ENCODE measurements around the gene ASB10. TPM values are rescaled to one million over a fixed set of nuclear protein-coding genes. Genes with fewer than 3 reads are reported as not detected.

The ASB10 gene
- total RNA-seq, result not detected in 2 replicates

GRCh38 chr7:151186640-151187408, at the start of gene ASB10:
Gene ASB10 (minus strand): TSS chr7:151187250. CDS start chr7:151187130, 120 bp downstream.

GRCh38 chr7:151232091-151232916, 45.3 kb upstream of the ASB10 start, which contains the start of gene CHPF2:
Gene CHPF2 (plus strand): TSS chr7:151232483. CDS start chr7:151234012, 1,529 bp downstream.

GRCh38 chr7:151226875-151227782, 40.1 kb upstream of the ASB10 start, which contains the start of gene ABCF2:
Gene ABCF2 (minus strand): TSS chr7:151227205. CDS start chr7:151226458, 747 bp downstream.

GRCh38 chr7:151210087-151210854, 23.2 kb upstream of the ASB10 start, which contains the start of gene H2BK1:
Gene H2BK1 (minus strand): TSS chr7:151210488. CDS start chr7:151210318, 170 bp downstream.

GRCh38 chr7:151167197-151167961, 19.7 kb downstream of the ASB10 start, which contains the start of gene GBX1:
Gene GBX1 (minus strand): TSS chr7:151167694. CDS start chr7:151167548, 146 bp downstream.

Other genes starting within 250 kb of the ASB10 start
- 2.7 and 3.8 TPM in 2 replicates for gene KCNH2, start 208.9 kb downstream of the ASB10 start, total RNA-seq
- 2.1 and 6.5 TPM in 2 replicates for gene NOS3, start 196.2 kb downstream of the ASB10 start, total RNA-seq
- 1.6 and 2.1 TPM in 2 replicates for gene ATG9B, start 162.8 kb downstream of the ASB10 start, total RNA-seq
- gene ABCB8, start 158.8 kb downstream of the ASB10 start, total RNA-seq, result 38.6 and 45.9 TPM in 2 replicates
- 0.05 TPM in 1 of 2 replicates, not detected in the other for gene ASIC3, start 138.7 kb downstream of the ASB10 start, total RNA-seq
- 21.5 and 34.1 TPM in 2 replicates for gene CDK5, start 129.4 kb downstream of the ASB10 start, total RNA-seq
- gene SLC4A2, start 127.7 kb downstream of the ASB10 start, total RNA-seq, result 92.3 and 104 TPM in 2 replicates
- 62.7 and 88.8 TPM in 2 replicates for gene FASTK, start 106.4 kb downstream of the ASB10 start, total RNA-seq
- gene TMUB1, start 103.8 kb downstream of the ASB10 start, total RNA-seq, result 20.2 and 25.5 TPM in 2 replicates
- gene AGAP3, start 100.8 kb downstream of the ASB10 start, total RNA-seq, result 44.2 and 84.8 TPM in 2 replicates
- gene GBX1, start 19.6 kb downstream of the ASB10 start, total RNA-seq, result not detected in 2 replicates
- not detected in 2 replicates for gene H2BK1, start 23.2 kb upstream of the ASB10 start, total RNA-seq
- gene ABCF2, start 40.0 kb upstream of the ASB10 start, total RNA-seq, result 71.6 and 85.4 TPM in 2 replicates
- gene CHPF2, start 45.2 kb upstream of the ASB10 start, total RNA-seq, result 158 and 194 TPM in 2 replicates
- gene SMARCD3, start 61.4 kb upstream of the ASB10 start, total RNA-seq, result 25.7 and 41.3 TPM in 2 replicates
- 31.8 and 47.6 TPM in 2 replicates for gene NUB1, start 154.6 kb upstream of the ASB10 start, total RNA-seq
- 8.6 TPM in 1 of 2 replicates, not detected in the other for gene WDR86, start 222.8 kb upstream of the ASB10 start, total RNA-seq

Data from smooth muscle cell of the umbilical artery (primary cell).